Measurements from ENCODE around the gene SPTB. TPM values are rescaled to one million over a fixed set of nuclear protein-coding genes. Genes with fewer than 3 reads are reported as not detected.

The SPTB gene
- polyA plus RNA-seq, 1 donor (not counting 4 experiments of a cell fraction or from before 2014, with no cell fraction given) = not detected

DNA sequence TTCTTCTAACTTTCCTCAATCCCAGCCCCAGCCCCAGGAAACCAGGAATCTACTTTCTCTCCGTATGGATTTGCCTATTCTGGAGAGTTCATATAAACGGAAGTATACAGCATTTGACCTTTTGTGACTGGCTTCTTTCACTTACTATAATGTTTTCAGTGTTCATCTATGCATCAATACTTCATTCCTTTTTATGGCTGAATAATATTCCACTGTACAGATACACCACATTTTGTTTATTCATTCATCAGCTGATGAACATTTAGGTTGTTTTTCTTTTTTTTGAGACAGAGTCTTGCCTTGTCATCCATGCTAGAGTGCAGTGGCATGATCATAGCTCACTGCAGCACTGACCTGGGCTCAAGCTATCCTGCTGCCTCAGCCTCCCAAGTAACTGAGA lies 179.4 kb downstream of the SPTB start:
- Histone ChIP-seq H3K27ac (ENCODE audit: control insufficient read depth, insufficient read depth, low read length) (no peak overlapping the region), H3K79me2 (ENCODE audit: control insufficient read depth, insufficient read depth, low read length) (peaks cover 12% of the 10 kb centered on the region), H3K9me1 (ENCODE audit: control insufficient read depth, extremely low read depth, insufficient read depth, low read length) (no peaks in the 10 kb centered on the region), H3K27me3 (ENCODE audit: control insufficient read depth, extremely low read depth, insufficient read depth, low read length) (no peaks in the 10 kb centered on the region), H3K4me3 (ENCODE audit: control insufficient read depth in 2 of 3, extremely low read depth in 1 of 3, insufficient read depth in 2 of 3, low read depth in 1 of 3, low read length in 3 of 3) (no peak overlapping the region), H4K20me1 (ENCODE audit: control insufficient read depth, extremely low read depth, insufficient read depth, low read length) (no peaks in the 10 kb centered on the region), H3K9me3 (ENCODE audit: control insufficient read depth, low read depth, low read length) (no peaks in the 10 kb centered on the region), H3K4me1 (ENCODE audit: control insufficient read depth, extremely low read depth, insufficient read depth, low read length) (peaks cover 34% of the 10 kb centered on the region), H3K4me2 (ENCODE audit: control insufficient read depth, extremely low read depth, insufficient read depth, low read depth, low read length) (no peak overlapping the region), H3K36me3 (ENCODE audit: control insufficient read depth in 2 of 2, extremely low read depth in 1 of 2, insufficient read depth in 2 of 2, low read length in 2 of 2) (no peaks in the 10 kb centered on the region), H3K9ac (ENCODE audit: control insufficient read depth, extremely low read depth, insufficient read depth, low read length) (no peak overlapping the region), H2AFZ (ENCODE audit: control insufficient read depth, low read length) (no peak overlapping the region)
- no peak for FAIRE-seq
- TF ChIP-seq, protein P1, sequence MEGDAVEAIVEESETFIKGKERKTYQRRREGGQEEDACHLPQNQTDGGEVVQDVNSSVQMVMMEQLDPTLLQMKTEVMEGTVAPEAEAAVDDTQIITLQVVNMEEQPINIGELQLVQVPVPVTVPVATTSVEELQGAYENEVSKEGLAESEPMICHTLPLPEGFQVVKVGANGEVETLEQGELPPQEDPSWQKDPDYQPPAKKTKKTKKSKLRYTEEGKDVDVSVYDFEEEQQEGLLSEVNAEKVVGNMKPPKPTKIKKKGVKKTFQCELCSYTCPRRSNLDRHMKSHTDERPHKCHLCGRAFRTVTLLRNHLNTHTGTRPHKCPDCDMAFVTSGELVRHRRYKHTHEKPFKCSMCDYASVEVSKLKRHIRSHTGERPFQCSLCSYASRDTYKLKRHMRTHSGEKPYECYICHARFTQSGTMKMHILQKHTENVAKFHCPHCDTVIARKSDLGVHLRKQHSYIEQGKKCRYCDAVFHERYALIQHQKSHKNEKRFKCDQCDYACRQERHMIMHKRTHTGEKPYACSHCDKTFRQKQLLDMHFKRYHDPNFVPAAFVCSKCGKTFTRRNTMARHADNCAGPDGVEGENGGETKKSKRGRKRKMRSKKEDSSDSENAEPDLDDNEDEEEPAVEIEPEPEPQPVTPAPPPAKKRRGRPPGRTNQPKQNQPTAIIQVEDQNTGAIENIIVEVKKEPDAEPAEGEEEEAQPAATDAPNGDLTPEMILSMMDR (optimal IDR thresholded peaks at IDR 0.05 in 1 of 3, IDR thresholded peaks at IDR 0.05 in 1 of 3, conservative IDR thresholded peaks at IDR 0.05 in 1 of 3; ENCODE audit: extremely low read depth in 1 of 3, insufficient read depth in 2 of 3, low read length in 3 of 3) = no peak
- no peak for TF ChIP-seq EZH2 (IDR thresholded peaks at IDR 0.05; ENCODE audit: low read length)
- dilution Hi-C loops (cut with MboI; ENCODE audit: extremely low pct_ligation_motif_present, low sequenced_read_pairs) = no loop called here
- DNase-seq (ENCODE audit: low read depth, low spot score) = no peak

DNA sequence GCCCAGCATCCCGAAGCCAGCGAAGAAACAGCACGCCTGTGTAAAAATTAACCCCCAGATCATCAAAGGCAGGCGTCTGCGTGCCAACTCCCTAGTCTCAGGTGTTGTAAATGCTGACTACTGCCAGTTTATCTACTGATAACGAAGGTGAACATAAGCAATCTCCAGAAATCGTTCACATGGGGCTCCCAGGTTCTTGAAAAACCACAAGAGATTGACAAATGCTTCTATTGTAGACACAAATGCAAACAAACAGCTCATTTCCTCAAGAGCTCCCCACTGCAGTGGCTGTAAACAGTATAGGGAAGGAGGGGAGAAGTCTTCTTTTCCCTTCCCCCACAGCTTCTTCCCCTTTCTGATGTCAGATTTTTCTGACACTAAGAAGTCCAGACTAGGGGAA lies 180.8 kb downstream of the SPTB start:
- no peaks in the 10 kb centered on the region for H3K36me3 ChIP-seq (ENCODE audit: control insufficient read depth in 2 of 2, extremely low read depth in 1 of 2, insufficient read depth in 2 of 2, low read length in 2 of 2)
- H2AFZ ChIP-seq (ENCODE audit: control insufficient read depth, low read length) = no peak overlapping the region
- peaks cover 1% of the 10 kb centered on the region for H3K79me2 ChIP-seq (ENCODE audit: control insufficient read depth, insufficient read depth, low read length)
- peak overlapping the region; percentile 40 for H3K4me2 ChIP-seq (ENCODE audit: control insufficient read depth, extremely low read depth, insufficient read depth, low read depth, low read length)
- TF ChIP-seq, protein P1 (optimal IDR thresholded peaks at IDR 0.05 in 1 of 3, IDR thresholded peaks at IDR 0.05 in 1 of 3, conservative IDR thresholded peaks at IDR 0.05 in 1 of 3; ENCODE audit: extremely low read depth in 1 of 3, insufficient read depth in 2 of 3, low read length in 3 of 3) = no peak
- TF ChIP-seq EZH2 (IDR thresholded peaks at IDR 0.05; ENCODE audit: low read length) = no peak
- dilution Hi-C loops (cut with MboI; ENCODE audit: extremely low pct_ligation_motif_present, low sequenced_read_pairs) = no loop called here
- peaks cover 33% of the 10 kb centered on the region for H3K4me1 ChIP-seq (ENCODE audit: control insufficient read depth, extremely low read depth, insufficient read depth, low read length)
- DNase-seq (ENCODE audit: low read depth, low spot score) (no peak), FAIRE-seq (peak; percentile 71)
- no peak overlapping the region for H3K27ac ChIP-seq (ENCODE audit: control insufficient read depth, insufficient read depth, low read length)
- no peaks in the 10 kb centered on the region for H4K20me1 ChIP-seq (ENCODE audit: control insufficient read depth, extremely low read depth, insufficient read depth, low read length)
- H3K9me3 ChIP-seq (ENCODE audit: control insufficient read depth, low read depth, low read length) = no peaks in the 10 kb centered on the region
- H3K4me3 ChIP-seq (ENCODE audit: control insufficient read depth in 2 of 3, extremely low read depth in 1 of 3, insufficient read depth in 2 of 3, low read depth in 1 of 3, low read length in 3 of 3) = no peak overlapping the region
- no peaks in the 10 kb centered on the region for H3K9me1 ChIP-seq (ENCODE audit: control insufficient read depth, extremely low read depth, insufficient read depth, low read length)
- no peaks in the 10 kb centered on the region for H3K27me3 ChIP-seq (ENCODE audit: control insufficient read depth, extremely low read depth, insufficient read depth, low read length)
- no peak overlapping the region for H3K9ac ChIP-seq (ENCODE audit: control insufficient read depth, extremely low read depth, insufficient read depth, low read length)

All from keratinocyte (primary cell).